WTC11 (cell line): ENCODE results near the gene ADAM19. TPM values are rescaled to one million over a fixed set of nuclear protein-coding genes. Genes with fewer than 3 reads are reported as not detected.

Source experiments
- ATAC-seq: fragments of 200-7000 bp; cut with Tn5 transposase; 2 replicates; pipeline ENCODE4 v1.10.0; 2021; ENCODE audit warnings: mild to moderate bottlenecking, moderate library complexity
- CTCF ChIA-PET: fragments of 300-600 bp; sonication (Branson Sonifier 250); formaldehyde crosslinking; loops from one replicate; lab custom pipeline; 2021; ENCODE audit warnings: antibody characterized with exemption; lab: Charles Lee
- POLR2A ChIA-PET: fragments of 350-600 bp; sonication (Branson Sonifier 250); formaldehyde crosslinking; loops from one replicate; lab custom pipeline; 2021; ENCODE audit warnings: antibody characterized with exemption; lab: Charles Lee
- DNase-seq: peaks from one replicate; pipeline ENCODE4 v3.0.0; 2021; ENCODE audit warnings: low spot score
- H3K27ac Mint-ChIP-seq: 2 replicates; pipeline ENCODE4 v1.8.0; 2021; ENCODE audit warnings: mixed read lengths
- H3K27me3 Mint-ChIP-seq: 2 replicates; pipeline ENCODE4 v1.8.0; 2021; ENCODE audit warnings: low read depth, mild to moderate bottlenecking, moderate library complexity, mixed read lengths
- H3K36me3 Mint-ChIP-seq: 2 replicates; pipeline ENCODE4 v1.8.0; 2021; ENCODE audit warnings: mixed read lengths
- H3K4me1 Mint-ChIP-seq: 2 replicates; pipeline ENCODE4 v1.8.0; 2022; ENCODE audit warnings: mixed read lengths
- H3K4me3 Mint-ChIP-seq: 2 replicates; pipeline ENCODE4 v1.8.0; 2021; ENCODE audit warnings: mild to moderate bottlenecking, moderate library complexity, mixed read lengths
- H3K9me3 Mint-ChIP-seq: 2 replicates; pipeline ENCODE4 v1.8.0; 2021; ENCODE audit warnings: mixed read lengths
- ATF1 ChIP-seq: sonication (generic); formaldehyde crosslinking; IDR thresholded peaks from 2 replicates; pipeline ENCODE4 v1.8.1; 2023; ENCODE audit warnings: mild to moderate bottlenecking, moderate library complexity, missing genetic modification reagents
- CBFB ChIP-seq: sonication (generic); formaldehyde crosslinking; IDR thresholded peaks from 2 replicates; pipeline ENCODE4 v1.8.1; 2022; ENCODE audit warnings: mild to moderate bottlenecking, low read depth, missing genetic modification reagents
- CREB1 ChIP-seq: sonication (generic); formaldehyde crosslinking; IDR thresholded peaks from 2 replicates; pipeline ENCODE4 v1.8.0; 2023; ENCODE audit warnings: mild to moderate bottlenecking, missing genetic modification reagents
- CREM ChIP-seq: sonication (generic); formaldehyde crosslinking; IDR thresholded peaks from 2 replicates; pipeline ENCODE4 v1.8.1; 2022; ENCODE audit warnings: mild to moderate bottlenecking, missing genetic modification reagents, moderate library complexity
- ELF4 ChIP-seq: sonication (generic); formaldehyde crosslinking; IDR thresholded peaks from 2 replicates; pipeline ENCODE4 v1.8.1; 2022; ENCODE audit warnings: low read depth, mild to moderate bottlenecking, moderate library complexity, missing genetic modification reagents
- EMX1 ChIP-seq: fragments of 250-450 bp; sonication (Bioruptor Pico); IDR thresholded peaks from 2 replicates; pipeline ENCODE4 v1.8.0; 2021; ENCODE audit warnings: mild to moderate bottlenecking
- FOXJ3 ChIP-seq: sonication (generic); formaldehyde crosslinking; IDR thresholded peaks from 2 replicates; pipeline ENCODE4 v1.9.0; 2021; ENCODE audit warnings: missing genetic modification reagents, mild to moderate bottlenecking, borderline replicate concordance
- GABPB1 ChIP-seq: sonication (generic); formaldehyde crosslinking; IDR thresholded peaks from 2 replicates; pipeline ENCODE4 v1.8.1; 2023; ENCODE audit warnings: mild to moderate bottlenecking, missing genetic modification reagents
- GTF2I ChIP-seq: fragments of 250-450 bp; sonication (Bioruptor Pico); conservative IDR thresholded peaks from 2 replicates; pipeline ENCODE4 v1.4.0; 2021; ENCODE audit warnings: mild to moderate bottlenecking
- KAT7 ChIP-seq: sonication (generic); formaldehyde crosslinking; IDR thresholded peaks from 2 replicates; pipeline ENCODE4 v1.8.1; 2023; ENCODE audit warnings: missing genetic modification reagents, mild to moderate bottlenecking, borderline replicate concordance
- NR1H2 ChIP-seq: sonication (generic); formaldehyde crosslinking; IDR thresholded peaks from 2 replicates; pipeline ENCODE4 v1.9.0; 2021; ENCODE audit warnings: mild to moderate bottlenecking, moderate library complexity, missing genetic modification reagents
- NR2C2 ChIP-seq: sonication (generic); formaldehyde crosslinking; IDR thresholded peaks from 2 replicates; pipeline ENCODE4 v1.8.0; 2022; ENCODE audit warnings: mild to moderate bottlenecking, missing genetic modification reagents
- OVOL2 ChIP-seq: fragments of 250-450 bp; sonication (Bioruptor Pico); IDR thresholded peaks from 2 replicates; pipeline ENCODE4 v1.9.0; 2021; ENCODE audit warnings: mild to moderate bottlenecking, borderline replicate concordance
- SOX15 ChIP-seq: fragments of 250-450 bp; sonication (Bioruptor Pico); IDR thresholded peaks from 2 replicates; pipeline ENCODE4 v1.9.0; 2021; ENCODE audit warnings: mild to moderate bottlenecking
- TCF7 ChIP-seq: sonication (generic); formaldehyde crosslinking; IDR thresholded peaks from 2 replicates; pipeline ENCODE4 v1.8.0; 2022; ENCODE audit warnings: mild to moderate bottlenecking, low read depth, missing genetic modification reagents, moderate library complexity
- TP53 ChIP-seq: sonication (generic); formaldehyde crosslinking; IDR thresholded peaks from 2 replicates; pipeline ENCODE4 v1.8.1; 2023; ENCODE audit warnings: mild to moderate bottlenecking, missing genetic modification reagents
- ZNF121 ChIP-seq: sonication (generic); formaldehyde crosslinking; IDR thresholded peaks from 2 replicates; pipeline ENCODE4 v1.8.0; 2023; ENCODE audit warnings: missing genetic modification reagents
- ZNF423 ChIP-seq: fragments of 250-450 bp; sonication (Bioruptor Pico); IDR thresholded peaks from 2 replicates; pipeline ENCODE4 v2.1.2; 2022; ENCODE audit warnings: mild to moderate bottlenecking, moderate library complexity
- total RNA-seq: library from RNA; stranded (reverse); gene quantifications from 3 replicates; pipeline ENCODE4 v1.2.3, GENCODE V29; 2021
- TF ChIP-seq, protein P1 (sequence below): sonication (generic); formaldehyde crosslinking; IDR thresholded peaks from 2 replicates; pipeline ENCODE4 v1.8.0; 2022; ENCODE audit warnings: mild to moderate bottlenecking, missing genetic modification reagents
- TF ChIP-seq, protein P2 (sequence below): sonication (generic); formaldehyde crosslinking; IDR thresholded peaks from 2 replicates; pipeline ENCODE4 v1.8.1; 2022; ENCODE audit warnings: mild to moderate bottlenecking, moderate library complexity, missing genetic modification reagents
- TF ChIP-seq, protein P3 (sequence below): fragments of 250-450 bp; sonication (Bioruptor Pico); IDR thresholded peaks from 2 replicates; pipeline ENCODE4 v1.9.0; 2021; ENCODE audit warnings: mild to moderate bottlenecking, borderline replicate concordance
- TF ChIP-seq, protein P4 (sequence below): fragments of 250-450 bp; sonication (Bioruptor Pico); IDR thresholded peaks from 2 replicates; pipeline ENCODE4 v1.9.0; 2021; ENCODE audit warnings: moderate library complexity, mild to moderate bottlenecking, inconsistent platforms, borderline replicate concordance
- TF ChIP-seq, protein P5 (sequence below): sonication (generic); formaldehyde crosslinking; IDR thresholded peaks from 2 replicates; pipeline ENCODE4 v1.8.0; 2022; ENCODE audit warnings: mild to moderate bottlenecking, missing genetic modification reagents
- TF ChIP-seq, protein P6 (sequence below): sonication (generic); formaldehyde crosslinking; IDR thresholded peaks from 2 replicates; pipeline ENCODE4 v1.8.1; 2023; ENCODE audit warnings: mild to moderate bottlenecking, moderate library complexity, missing genetic modification reagents

The ADAM19 gene
- total RNA-seq, 1 experiment from 2014 or later: 28.6 TPM

DNA sequence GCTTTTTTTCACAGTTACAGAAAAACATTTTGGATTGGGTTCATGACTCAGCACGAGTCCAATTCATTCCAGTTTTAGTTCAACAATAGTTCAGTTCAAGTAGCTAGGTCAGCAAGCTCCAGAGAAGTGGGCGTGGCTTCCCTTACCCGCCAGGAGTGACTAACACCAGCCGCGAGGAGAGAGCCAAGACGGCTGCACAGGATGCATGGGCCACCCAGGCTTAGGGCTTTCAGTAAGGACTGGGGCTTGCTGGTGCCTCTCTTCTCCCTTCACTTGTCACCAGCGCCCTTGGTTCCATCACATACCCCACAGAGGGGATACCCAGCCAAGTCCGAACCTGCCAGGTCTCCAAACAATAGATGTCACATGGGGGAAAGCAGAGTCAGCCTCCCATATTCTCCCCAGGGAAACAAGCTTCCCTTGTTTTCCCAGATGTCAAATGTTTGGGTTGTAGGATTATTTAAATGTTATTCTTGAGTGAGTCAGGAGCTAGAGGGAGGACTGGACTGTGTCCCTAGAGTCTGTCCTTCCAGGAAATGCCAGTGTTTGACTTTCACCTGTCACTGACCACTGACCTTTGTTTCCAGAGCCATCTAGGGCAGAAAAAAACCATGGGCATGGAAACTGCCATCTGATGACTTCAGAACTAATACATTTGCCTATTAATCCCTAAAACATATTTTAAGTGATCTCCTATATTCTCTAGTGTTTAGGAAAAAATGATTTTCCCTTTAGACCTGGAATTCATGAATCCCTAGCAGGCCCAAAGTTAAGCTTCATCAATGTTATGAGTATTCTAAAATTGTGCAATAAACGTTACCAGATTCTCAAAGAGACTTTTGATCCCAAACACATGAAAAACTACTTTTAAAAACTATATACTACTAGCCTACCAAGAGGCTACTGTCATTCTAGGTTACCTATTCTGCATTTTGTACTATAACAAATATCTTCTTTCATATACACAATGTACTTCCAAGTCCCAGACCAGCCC, 63.6 kb downstream of the ADAM19 start:
- DNase-seq (peak; percentile 30), ATAC-seq (peak; percentile 58; the same call in 1 of the 2 replicates)
- Mint-ChIP-seq H3K27me3 (no peaks in the 10 kb centered on the region), H3K4me3 (no peak overlapping the region), H3K9me3 (peaks cover 9% of the 10 kb centered on the region; the same call in 1 of the 2 replicates), H3K4me1 (no peaks in the 10 kb centered on the region), H3K36me3 (peaks cover 19% of the 10 kb centered on the region), H3K27ac (no peak overlapping the region)
- no peak for TF ChIP-seq TP53 (CRISPR knock-in tag)
- no peak for TF ChIP-seq ZNF423 (CRISPR knock-in tag)
- TF ChIP-seq, protein P1, sequence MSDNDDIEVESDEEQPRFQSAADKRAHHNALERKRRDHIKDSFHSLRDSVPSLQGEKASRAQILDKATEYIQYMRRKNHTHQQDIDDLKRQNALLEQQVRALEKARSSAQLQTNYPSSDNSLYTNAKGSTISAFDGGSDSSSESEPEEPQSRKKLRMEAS: no peak
- POLR2A ChIA-PET: interaction anchor here (0.7 kb wide), 1 partner anchor 103 kb away, joined by 3 read pairs; no protein-coding TSS in a partner anchor
- CTCF ChIA-PET: interaction anchor here (2.0 kb wide), 1 partner anchor 231 kb away, joined by 4 read pairs; no protein-coding TSS in a partner anchor

DNA sequence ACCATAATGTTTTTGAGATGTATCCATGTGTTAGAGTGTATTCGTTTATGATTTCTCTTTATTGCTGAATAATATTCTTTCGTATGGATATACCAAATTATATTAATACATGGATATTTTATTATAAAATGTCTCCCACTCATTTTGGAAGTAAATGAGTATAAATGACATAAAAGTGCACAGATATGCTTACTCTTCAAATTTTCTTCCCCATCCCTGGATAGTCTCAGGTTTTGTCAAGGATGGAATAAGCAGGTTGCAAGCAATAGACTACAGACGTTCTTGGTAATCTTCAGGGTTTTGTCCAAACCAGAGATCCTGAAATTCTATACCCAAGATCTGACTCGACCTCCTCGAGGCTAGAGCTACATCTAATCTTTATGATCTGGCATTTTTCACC, 64.9 kb downstream of the ADAM19 start:
- Mint-ChIP-seq H3K36me3 (peaks cover 21% of the 10 kb centered on the region), H3K27ac (no peak overlapping the region), H3K27me3 (no peaks in the 10 kb centered on the region), H3K4me1 (no peaks in the 10 kb centered on the region), H3K4me3 (no peak overlapping the region), H3K9me3 (peaks cover 9% of the 10 kb centered on the region; the same call in 1 of the 2 replicates)
- CTCF ChIA-PET: interaction anchor here (2.0 kb wide), 1 partner anchor 232 kb away, joined by 4 read pairs; no protein-coding TSS in a partner anchor
- ATAC-seq (no peak), DNase-seq (no peak)
- POLR2A ChIA-PET: no interaction called here
- TF ChIP-seq NR2C2 (CRISPR knock-in tag) (no peak), ZNF423 (CRISPR knock-in tag) (no peak), GABPB1 (CRISPR knock-in tag) (no peak), ZNF121 (CRISPR knock-in tag) (no peak), TCF7 (no peak), KAT7 (CRISPR knock-in tag) (no peak), FOXJ3 (CRISPR knock-in tag) (no peak), OVOL2 (CRISPR knock-in tag) (no peak), TP53 (CRISPR knock-in tag) (no peak), CREB1 (no peak), EMX1 (no peak), NR1H2 (CRISPR knock-in tag) (no peak), SOX15 (CRISPR knock-in tag) (no peak)
- TF ChIP-seq, protein P2, sequence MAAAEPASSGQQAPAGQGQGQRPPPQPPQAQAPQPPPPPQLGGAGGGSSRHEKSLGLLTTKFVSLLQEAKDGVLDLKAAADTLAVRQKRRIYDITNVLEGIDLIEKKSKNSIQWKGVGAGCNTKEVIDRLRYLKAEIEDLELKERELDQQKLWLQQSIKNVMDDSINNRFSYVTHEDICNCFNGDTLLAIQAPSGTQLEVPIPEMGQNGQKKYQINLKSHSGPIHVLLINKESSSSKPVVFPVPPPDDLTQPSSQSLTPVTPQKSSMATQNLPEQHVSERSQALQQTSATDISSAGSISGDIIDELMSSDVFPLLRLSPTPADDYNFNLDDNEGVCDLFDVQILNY (CRISPR knock-in tag): no peak
- TF ChIP-seq, protein P3, sequence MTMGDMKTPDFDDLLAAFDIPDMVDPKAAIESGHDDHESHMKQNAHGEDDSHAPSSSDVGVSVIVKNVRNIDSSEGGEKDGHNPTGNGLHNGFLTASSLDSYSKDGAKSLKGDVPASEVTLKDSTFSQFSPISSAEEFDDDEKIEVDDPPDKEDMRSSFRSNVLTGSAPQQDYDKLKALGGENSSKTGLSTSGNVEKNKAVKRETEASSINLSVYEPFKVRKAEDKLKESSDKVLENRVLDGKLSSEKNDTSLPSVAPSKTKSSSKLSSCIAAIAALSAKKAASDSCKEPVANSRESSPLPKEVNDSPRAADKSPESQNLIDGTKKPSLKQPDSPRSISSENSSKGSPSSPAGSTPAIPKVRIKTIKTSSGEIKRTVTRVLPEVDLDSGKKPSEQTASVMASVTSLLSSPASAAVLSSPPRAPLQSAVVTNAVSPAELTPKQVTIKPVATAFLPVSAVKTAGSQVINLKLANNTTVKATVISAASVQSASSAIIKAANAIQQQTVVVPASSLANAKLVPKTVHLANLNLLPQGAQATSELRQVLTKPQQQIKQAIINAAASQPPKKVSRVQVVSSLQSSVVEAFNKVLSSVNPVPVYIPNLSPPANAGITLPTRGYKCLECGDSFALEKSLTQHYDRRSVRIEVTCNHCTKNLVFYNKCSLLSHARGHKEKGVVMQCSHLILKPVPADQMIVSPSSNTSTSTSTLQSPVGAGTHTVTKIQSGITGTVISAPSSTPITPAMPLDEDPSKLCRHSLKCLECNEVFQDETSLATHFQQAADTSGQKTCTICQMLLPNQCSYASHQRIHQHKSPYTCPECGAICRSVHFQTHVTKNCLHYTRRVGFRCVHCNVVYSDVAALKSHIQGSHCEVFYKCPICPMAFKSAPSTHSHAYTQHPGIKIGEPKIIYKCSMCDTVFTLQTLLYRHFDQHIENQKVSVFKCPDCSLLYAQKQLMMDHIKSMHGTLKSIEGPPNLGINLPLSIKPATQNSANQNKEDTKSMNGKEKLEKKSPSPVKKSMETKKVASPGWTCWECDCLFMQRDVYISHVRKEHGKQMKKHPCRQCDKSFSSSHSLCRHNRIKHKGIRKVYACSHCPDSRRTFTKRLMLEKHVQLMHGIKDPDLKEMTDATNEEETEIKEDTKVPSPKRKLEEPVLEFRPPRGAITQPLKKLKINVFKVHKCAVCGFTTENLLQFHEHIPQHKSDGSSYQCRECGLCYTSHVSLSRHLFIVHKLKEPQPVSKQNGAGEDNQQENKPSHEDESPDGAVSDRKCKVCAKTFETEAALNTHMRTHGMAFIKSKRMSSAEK (CRISPR knock-in tag): no peak

DNA sequence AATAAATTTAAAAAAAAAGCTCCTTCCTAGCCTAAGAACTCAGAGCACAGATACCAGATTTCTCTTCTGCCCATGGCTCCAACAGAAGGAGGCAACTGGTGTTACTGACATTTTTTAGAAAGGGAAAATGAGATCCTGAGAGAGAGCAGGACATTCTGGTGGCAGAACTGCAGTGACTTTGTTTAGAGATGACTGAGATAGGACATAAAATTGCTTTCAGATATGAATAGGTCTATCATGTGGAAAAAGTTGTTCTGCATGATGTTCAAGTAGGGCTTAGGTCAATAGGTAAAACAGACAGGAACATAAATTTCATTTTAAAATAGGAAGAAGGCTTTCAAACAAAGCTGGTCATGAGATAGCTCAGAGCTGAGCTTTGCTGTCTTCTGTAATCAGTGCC, 66.0 kb downstream of the ADAM19 start:
- no peak overlapping the region for H3K27ac Mint-ChIP-seq
- H3K4me1 Mint-ChIP-seq: no peaks in the 10 kb centered on the region
- no peaks in the 10 kb centered on the region for H3K27me3 Mint-ChIP-seq
- H3K4me3 Mint-ChIP-seq: no peak overlapping the region
- ChIA-PET CTCF (interaction anchor here (1.4 kb wide), 1 partner anchor 38 kb away, joined by 5 read pairs; no protein-coding TSS in a partner anchor), POLR2A (no interaction called here)
- no peak for DNase-seq
- peaks cover 25% of the 10 kb centered on the region for H3K36me3 Mint-ChIP-seq
- no peak for ATAC-seq
- H3K9me3 Mint-ChIP-seq: peaks cover 9% of the 10 kb centered on the region; the same call in 1 of the 2 replicates
- TF ChIP-seq, protein P4, sequence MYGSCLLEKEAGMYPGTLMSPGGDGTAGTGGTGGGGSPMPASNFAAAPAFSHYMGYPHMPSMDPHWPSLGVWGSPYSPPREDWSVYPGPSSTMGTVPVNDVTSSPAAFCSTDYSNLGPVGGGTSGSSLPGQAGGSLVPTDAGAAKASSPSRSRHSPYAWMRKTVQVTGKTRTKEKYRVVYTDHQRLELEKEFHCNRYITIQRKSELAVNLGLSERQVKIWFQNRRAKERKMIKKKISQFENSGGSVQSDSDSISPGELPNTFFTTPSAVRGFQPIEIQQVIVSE (CRISPR knock-in tag): no peak
- TF ChIP-seq CREM (CRISPR knock-in tag): no peak
- TF ChIP-seq GTF2I: no peak
- TF ChIP-seq, protein P5, sequence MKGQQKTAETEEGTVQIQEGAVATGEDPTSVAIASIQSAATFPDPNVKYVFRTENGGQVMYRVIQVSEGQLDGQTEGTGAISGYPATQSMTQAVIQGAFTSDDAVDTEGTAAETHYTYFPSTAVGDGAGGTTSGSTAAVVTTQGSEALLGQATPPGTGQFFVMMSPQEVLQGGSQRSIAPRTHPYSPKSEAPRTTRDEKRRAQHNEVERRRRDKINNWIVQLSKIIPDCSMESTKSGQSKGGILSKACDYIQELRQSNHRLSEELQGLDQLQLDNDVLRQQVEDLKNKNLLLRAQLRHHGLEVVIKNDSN (CRISPR knock-in tag): no peak
- TF ChIP-seq CBFB (CRISPR knock-in tag): no peak
- TF ChIP-seq ATF1 (CRISPR knock-in tag): no peak
- TF ChIP-seq ELF4: no peak
- TF ChIP-seq SOX15 (CRISPR knock-in tag): no peak
- TF ChIP-seq, protein P6, sequence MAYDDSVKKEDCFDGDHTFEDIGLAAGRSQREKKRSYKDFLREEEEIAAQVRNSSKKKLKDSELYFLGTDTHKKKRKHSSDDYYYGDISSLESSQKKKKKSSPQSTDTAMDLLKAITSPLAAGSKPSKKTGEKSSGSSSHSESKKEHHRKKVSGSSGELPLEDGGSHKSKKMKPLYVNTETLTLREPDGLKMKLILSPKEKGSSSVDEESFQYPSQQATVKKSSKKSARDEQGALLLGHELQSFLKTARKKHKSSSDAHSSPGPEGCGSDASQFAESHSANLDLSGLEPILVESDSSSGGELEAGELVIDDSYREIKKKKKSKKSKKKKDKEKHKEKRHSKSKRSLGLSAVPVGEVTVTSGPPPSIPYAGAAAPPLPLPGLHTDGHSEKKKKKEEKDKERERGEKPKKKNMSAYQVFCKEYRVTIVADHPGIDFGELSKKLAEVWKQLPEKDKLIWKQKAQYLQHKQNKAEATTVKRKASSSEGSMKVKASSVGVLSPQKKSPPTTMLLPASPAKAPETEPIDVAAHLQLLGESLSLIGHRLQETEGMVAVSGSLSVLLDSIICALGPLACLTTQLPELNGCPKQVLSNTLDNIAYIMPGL (CRISPR knock-in tag): no peak
